ENCODE data around the gene MIPOL1. TPM values are rescaled to one million over a fixed set of nuclear protein-coding genes. Genes with fewer than 3 reads are reported as not detected.

Gene MIPOL1
- total RNA-seq, 1 experiment from 2014 or later, result 15.4 TPM

DNA sequence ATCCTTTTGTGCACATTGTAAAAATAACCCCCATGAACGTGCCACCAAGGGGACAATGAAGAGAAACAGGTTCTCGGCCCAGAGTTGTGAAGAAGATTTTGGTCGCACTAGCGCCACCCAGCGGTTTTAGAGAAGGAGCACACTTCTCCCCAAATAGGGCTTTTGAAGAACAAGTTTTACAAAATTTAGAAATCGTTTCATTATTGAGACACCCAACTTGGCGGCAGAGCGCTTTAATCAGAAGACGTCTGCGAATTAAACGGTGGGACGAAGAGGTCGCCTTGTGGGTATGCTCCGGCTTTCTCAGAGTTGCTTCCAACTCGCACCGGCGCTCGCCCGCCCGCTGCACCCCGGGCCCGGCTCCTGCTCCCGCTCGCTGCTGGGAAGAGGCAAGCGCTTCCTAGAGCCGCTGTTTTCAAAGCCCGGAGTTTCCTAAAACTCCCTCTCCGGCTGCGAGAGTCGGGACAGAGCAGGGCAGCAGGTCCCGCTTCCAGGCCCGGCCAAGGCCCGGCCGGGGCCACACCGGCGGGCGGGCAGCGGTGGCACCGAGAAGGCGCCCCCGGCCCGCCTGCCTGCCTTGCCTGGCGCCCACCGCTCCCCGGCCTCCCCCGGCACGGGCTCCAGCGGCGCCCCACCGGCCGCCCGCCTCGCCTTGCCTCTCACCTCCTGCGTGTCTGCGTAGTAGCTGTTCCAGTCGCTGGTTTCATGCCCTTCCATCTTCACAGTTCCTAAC lies 396.7 kb downstream of the MIPOL1 start:
- H3K4me3 ChIP-seq (replicated peaks in 1 of 2; ENCODE audit: low read depth in 1 of 2, low read length in 2 of 2), result peak overlapping the region; percentile 61 to 67
- CTCF ChIA-PET, result interaction anchor here (0.7 to 1.3 kb wide), 6 partner anchors 116 to 364 kb away, joined by 3 to 4 read pairs (median 3); no protein-coding TSS in a partner anchor
- peak overlapping the region; percentile 97 for H3K4me2 ChIP-seq (ENCODE audit: low read length)
- H3K9me2 ChIP-seq (ENCODE audit: insufficient read depth), result no peaks in the 10 kb centered on the region
- peak overlapping the region; percentile 49 for H3K9ac ChIP-seq (ENCODE audit: low read length)
- peak; percentile 61 for ATAC-seq
- RAD21 ChIA-PET (ENCODE audit: low non-redundant PET in 1 of 2, low total read pairs in 2 of 2, uncharacterized antibody in 2 of 2, unreplicated experiment in 2 of 2), result interaction anchor here (0.7 kb wide), 2 partner anchors 191 to 933 kb away, joined by 3 read pairs; partner anchors contain the start of gene PAX9 (in 1 of the 2)
- BruUV-seq (replicated peaks), result no TSS peak
- no peaks in the 10 kb centered on the region for H3K27me3 ChIP-seq (ENCODE audit: insufficient read depth, low read length)
- no peaks in the 10 kb centered on the region for H3K36me3 ChIP-seq (ENCODE audit: control insufficient read depth in 1 of 2, insufficient read depth in 2 of 2, low read length in 2 of 2)
- POLR2A ChIA-PET, result no interaction called here
- H4K20me1 ChIP-seq (ENCODE audit: insufficient read depth), result no peaks in the 10 kb centered on the region
- peaks cover 5 to 14% of the 10 kb centered on the region in 2 experiments; a peak in 3 of 4 replicates for H3K4me1 ChIP-seq (ENCODE audit: control insufficient read depth in 1 of 2, insufficient read depth in 2 of 2, low read length in 2 of 2)
- no peak overlapping the region for H2AFZ ChIP-seq (ENCODE audit: low read depth, low read length, poor library complexity, severe bottlenecking)
- H3K27ac ChIP-seq (ENCODE audit: low read depth, low read length), result peak overlapping the region; percentile 42; the same call in 1 of the 2 replicates
- no peaks in the 10 kb centered on the region for H3K9me3 ChIP-seq (ENCODE audit: control insufficient read depth in 1 of 2, insufficient read depth in 1 of 2, low read depth in 1 of 2, low read length in 2 of 2)
- intact Hi-C loops (cut with micrococcal nuclease), result loop anchor here (1.0 kb wide), 1 partner anchor 348 kb away; no protein-coding TSS in a partner anchor
- DNase-seq (ENCODE audit: low read depth, low spot score), result peak; percentile 76
- TF ChIP-seq YY1 (IDR thresholded peaks at IDR 0.05; ENCODE audit: extremely low read depth, insufficient replicate concordance, low read depth, low read length) (no peak), SP1 (IDR thresholded peaks at IDR 0.05; ENCODE audit: low read depth) (no peak), EZH2phosphoT487 (IDR thresholded peaks at IDR 0.05; ENCODE audit: borderline replicate concordance) (no peak), ELF1 (IDR thresholded peaks at IDR 0.05; ENCODE audit: borderline replicate concordance, low read depth) (no peak), FOSL1 (IDR thresholded peaks at IDR 0.05; ENCODE audit: low read depth) (no peak), SRF (IDR thresholded peaks at IDR 0.05; ENCODE audit: low read depth) (no peak), RAD21 (IDR thresholded peaks at IDR 0.05; ENCODE audit: low read depth) (peak; percentile 65), POLR2AphosphoS5 (IDR thresholded peaks at IDR 0.05; ENCODE audit: low read depth, low read length) (no peak), POLR2A (IDR thresholded peaks at IDR 0.05; ENCODE audit: borderline replicate concordance, extremely low read depth, insufficient read depth, insufficient read length) (no peak), EZH2 (IDR thresholded peaks at IDR 0.05) (no peak), ZFX (IDR thresholded peaks at IDR 0.05) (peak; percentile 50; the same call in 1 of the 2 replicates), ZNF274 (IDR thresholded peaks at IDR 0.05; ENCODE audit: low read depth, low read length) (no peak), CEBPB (IDR thresholded peaks at IDR 0.05; ENCODE audit: low read depth) (no peak), EGR1 (IDR thresholded peaks at IDR 0.05; ENCODE audit: low read depth) (no peak), SIN3A (IDR thresholded peaks at IDR 0.05; ENCODE audit: low read depth) (no peak), TCF7L2 (IDR thresholded peaks at IDR 0.05; ENCODE audit: borderline replicate concordance, extremely low read depth, insufficient read depth, insufficient read length) (no peak), CBX3 (IDR thresholded peaks at IDR 0.05; ENCODE audit: low read depth) (peak; percentile 16; the same call in 1 of the 2 replicates), JUND (IDR thresholded peaks at IDR 0.05) (no peak)
- TF ChIP-seq, protein P1, sequence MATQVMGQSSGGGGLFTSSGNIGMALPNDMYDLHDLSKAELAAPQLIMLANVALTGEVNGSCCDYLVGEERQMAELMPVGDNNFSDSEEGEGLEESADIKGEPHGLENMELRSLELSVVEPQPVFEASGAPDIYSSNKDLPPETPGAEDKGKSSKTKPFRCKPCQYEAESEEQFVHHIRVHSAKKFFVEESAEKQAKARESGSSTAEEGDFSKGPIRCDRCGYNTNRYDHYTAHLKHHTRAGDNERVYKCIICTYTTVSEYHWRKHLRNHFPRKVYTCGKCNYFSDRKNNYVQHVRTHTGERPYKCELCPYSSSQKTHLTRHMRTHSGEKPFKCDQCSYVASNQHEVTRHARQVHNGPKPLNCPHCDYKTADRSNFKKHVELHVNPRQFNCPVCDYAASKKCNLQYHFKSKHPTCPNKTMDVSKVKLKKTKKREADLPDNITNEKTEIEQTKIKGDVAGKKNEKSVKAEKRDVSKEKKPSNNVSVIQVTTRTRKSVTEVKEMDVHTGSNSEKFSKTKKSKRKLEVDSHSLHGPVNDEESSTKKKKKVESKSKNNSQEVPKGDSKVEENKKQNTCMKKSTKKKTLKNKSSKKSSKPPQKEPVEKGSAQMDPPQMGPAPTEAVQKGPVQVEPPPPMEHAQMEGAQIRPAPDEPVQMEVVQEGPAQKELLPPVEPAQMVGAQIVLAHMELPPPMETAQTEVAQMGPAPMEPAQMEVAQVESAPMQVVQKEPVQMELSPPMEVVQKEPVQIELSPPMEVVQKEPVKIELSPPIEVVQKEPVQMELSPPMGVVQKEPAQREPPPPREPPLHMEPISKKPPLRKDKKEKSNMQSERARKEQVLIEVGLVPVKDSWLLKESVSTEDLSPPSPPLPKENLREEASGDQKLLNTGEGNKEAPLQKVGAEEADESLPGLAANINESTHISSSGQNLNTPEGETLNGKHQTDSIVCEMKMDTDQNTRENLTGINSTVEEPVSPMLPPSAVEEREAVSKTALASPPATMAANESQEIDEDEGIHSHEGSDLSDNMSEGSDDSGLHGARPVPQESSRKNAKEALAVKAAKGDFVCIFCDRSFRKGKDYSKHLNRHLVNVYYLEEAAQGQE (IDR thresholded peaks at IDR 0.05; ENCODE audit: low read depth), result no peak
- TF ChIP-seq, protein P2, sequence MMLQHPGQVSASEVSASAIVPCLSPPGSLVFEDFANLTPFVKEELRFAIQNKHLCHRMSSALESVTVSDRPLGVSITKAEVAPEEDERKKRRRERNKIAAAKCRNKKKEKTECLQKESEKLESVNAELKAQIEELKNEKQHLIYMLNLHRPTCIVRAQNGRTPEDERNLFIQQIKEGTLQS (IDR thresholded peaks at IDR 0.05), result no peak
- TF ChIP-seq, protein P3, sequence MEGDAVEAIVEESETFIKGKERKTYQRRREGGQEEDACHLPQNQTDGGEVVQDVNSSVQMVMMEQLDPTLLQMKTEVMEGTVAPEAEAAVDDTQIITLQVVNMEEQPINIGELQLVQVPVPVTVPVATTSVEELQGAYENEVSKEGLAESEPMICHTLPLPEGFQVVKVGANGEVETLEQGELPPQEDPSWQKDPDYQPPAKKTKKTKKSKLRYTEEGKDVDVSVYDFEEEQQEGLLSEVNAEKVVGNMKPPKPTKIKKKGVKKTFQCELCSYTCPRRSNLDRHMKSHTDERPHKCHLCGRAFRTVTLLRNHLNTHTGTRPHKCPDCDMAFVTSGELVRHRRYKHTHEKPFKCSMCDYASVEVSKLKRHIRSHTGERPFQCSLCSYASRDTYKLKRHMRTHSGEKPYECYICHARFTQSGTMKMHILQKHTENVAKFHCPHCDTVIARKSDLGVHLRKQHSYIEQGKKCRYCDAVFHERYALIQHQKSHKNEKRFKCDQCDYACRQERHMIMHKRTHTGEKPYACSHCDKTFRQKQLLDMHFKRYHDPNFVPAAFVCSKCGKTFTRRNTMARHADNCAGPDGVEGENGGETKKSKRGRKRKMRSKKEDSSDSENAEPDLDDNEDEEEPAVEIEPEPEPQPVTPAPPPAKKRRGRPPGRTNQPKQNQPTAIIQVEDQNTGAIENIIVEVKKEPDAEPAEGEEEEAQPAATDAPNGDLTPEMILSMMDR (IDR thresholded peaks at IDR 0.05 in 2 of 3, conservative IDR thresholded peaks at IDR 0.05 in 1 of 3; ENCODE audit: borderline replicate concordance in 1 of 3, insufficient read depth in 1 of 3, low read depth in 2 of 3, low read length in 2 of 3), result peak; percentile 56 to 91 (median 80)
- TF ChIP-seq, protein P4, sequence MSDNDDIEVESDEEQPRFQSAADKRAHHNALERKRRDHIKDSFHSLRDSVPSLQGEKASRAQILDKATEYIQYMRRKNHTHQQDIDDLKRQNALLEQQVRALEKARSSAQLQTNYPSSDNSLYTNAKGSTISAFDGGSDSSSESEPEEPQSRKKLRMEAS (IDR thresholded peaks at IDR 0.05), result no peak
- no peaks in the 10 kb centered on the region for H3K79me2 ChIP-seq (ENCODE audit: insufficient read depth, low read length)

Data from HCT116 (cell line).